HG03175 (cell line): ENCODE data around the gene AP4E1.
"Not testable (repeated sequence)": the region's sequence is repeated elsewhere in the genome, so short reads cannot be mapped to it uniquely, and the experiment has no call there.

Source experiments
- ATAC-seq: cut with Tn5 transposase; IDR thresholded peaks from one replicate; pipeline ENCODE4 v1.9.1; 2021; ENCODE audit warnings: mild to moderate bottlenecking, moderate library complexity; ENCODE audit not compliant: unreplicated experiment

Gene AP4E1

GRCh38 chr15:50888054-50888453 lies 20.4 kb upstream of the AP4E1 start:
- ATAC-seq: no peak

GRCh38 chr15:50889589-50889988 lies 18.9 kb upstream of the AP4E1 start:
- ATAC-seq: no peak

GRCh38 chr15:50890751-50891150 lies 17.7 kb upstream of the AP4E1 start:
- ATAC-seq: no peak

- no peak for ATAC-seq
These were observed 17.3 kb upstream of the AP4E1 start for GRCh38 chr15:50891159-50891558.

- ATAC-seq: no peak
These were observed 14.5 kb upstream of the AP4E1 start for GRCh38 chr15:50893976-50894375.

GRCh38 chr15:50901390-50901789 lies 7.1 kb upstream of the AP4E1 start:
- not testable (repeated sequence) for ATAC-seq

- ATAC-seq: no peak
These were observed 4.3 kb upstream of the AP4E1 start for GRCh38 chr15:50904211-50904610.

- ATAC-seq: no peak
These were observed 3.4 kb upstream of the AP4E1 start for GRCh38 chr15:50905055-50905454.

- peak; percentile 68 for ATAC-seq
These were observed 1.4 kb upstream of the AP4E1 start for GRCh38 chr15:50906954-50907600.

GRCh38 chr15:50907601-50908208 lies 778 bp upstream of the AP4E1 start:
- ATAC-seq: peak; percentile 26

GRCh38 chr15:50909010-50909317 lies 481 bp downstream of the AP4E1 start:
- peak; percentile 5 for ATAC-seq

- ATAC-seq: not testable (repeated sequence)
These were observed 1.9 kb downstream of the AP4E1 start for GRCh38 chr15:50910426-50910795.

- ATAC-seq: no peak
These were observed 2.5 kb downstream of the AP4E1 start for GRCh38 chr15:50911001-50911400.

GRCh38 chr15:50911621-50912020 lies 3.1 kb downstream of the AP4E1 start:
- no peak for ATAC-seq

GRCh38 chr15:50916400-50916799 lies 7.9 kb downstream of the AP4E1 start:
- ATAC-seq: no peak

- ATAC-seq: not testable (repeated sequence)
These were observed 10.9 kb downstream of the AP4E1 start for GRCh38 chr15:50919359-50919758.

GRCh38 chr15:50925281-50925680 lies 16.8 kb downstream of the AP4E1 start:
- ATAC-seq: no peak

GRCh38 chr15:50929062-50929461 lies 20.6 kb downstream of the AP4E1 start:
- no peak for ATAC-seq

- ATAC-seq: no peak
These were observed 22.3 kb downstream of the AP4E1 start for GRCh38 chr15:50930792-50931191.

GRCh38 chr15:50933341-50933740 lies 24.9 kb downstream of the AP4E1 start:
- ATAC-seq: no peak

- no peak for ATAC-seq
These were observed 30.0 kb downstream of the AP4E1 start for GRCh38 chr15:50938525-50938924.

- no peak for ATAC-seq
These were observed 31.4 kb downstream of the AP4E1 start for GRCh38 chr15:50939911-50940310.

- ATAC-seq: no peak
These were observed 32.0 kb downstream of the AP4E1 start for GRCh38 chr15:50940506-50940905.
